Stimulated activated CD8-positive, alpha-beta memory T cell treated with anti-CD3 and anti-CD28 coated beads, Interleukin-12 subunit alpha, Interleukin-12 subunit beta, amount 100 ng/mL, for 1 hour (primary cell): ENCODE measurements around the gene PCLO.
"Not testable (repeated sequence)": the region's sequence is repeated elsewhere in the genome, so short reads cannot be mapped to it uniquely, and the experiment has no call there.

Experiments
- DNase-seq: peaks from one replicate; pipeline ENCODE4 v3.0.0-alpha.2; 2020; ENCODE audit warnings: low read depth

Gene PCLO

DNA sequence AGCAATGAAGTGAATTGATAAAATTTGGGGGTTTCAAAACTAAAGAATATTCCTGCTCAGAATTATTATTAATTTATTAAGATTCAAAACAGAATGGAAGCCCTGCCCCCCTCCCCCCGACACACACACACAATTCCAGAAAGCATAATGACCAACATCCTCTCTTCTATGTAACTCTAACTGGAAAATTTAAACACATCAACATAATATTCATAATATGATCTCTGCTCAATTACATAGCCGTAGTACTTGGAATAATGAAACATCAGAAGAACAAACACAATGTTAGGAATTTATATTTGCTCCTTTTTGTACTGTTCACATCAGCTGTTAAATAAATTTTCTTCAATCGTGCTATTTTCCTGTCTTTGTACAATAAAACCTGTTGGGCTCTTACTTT lies 20.8 kb downstream of the PCLO start:
- DNase-seq, result no peak

DNA sequence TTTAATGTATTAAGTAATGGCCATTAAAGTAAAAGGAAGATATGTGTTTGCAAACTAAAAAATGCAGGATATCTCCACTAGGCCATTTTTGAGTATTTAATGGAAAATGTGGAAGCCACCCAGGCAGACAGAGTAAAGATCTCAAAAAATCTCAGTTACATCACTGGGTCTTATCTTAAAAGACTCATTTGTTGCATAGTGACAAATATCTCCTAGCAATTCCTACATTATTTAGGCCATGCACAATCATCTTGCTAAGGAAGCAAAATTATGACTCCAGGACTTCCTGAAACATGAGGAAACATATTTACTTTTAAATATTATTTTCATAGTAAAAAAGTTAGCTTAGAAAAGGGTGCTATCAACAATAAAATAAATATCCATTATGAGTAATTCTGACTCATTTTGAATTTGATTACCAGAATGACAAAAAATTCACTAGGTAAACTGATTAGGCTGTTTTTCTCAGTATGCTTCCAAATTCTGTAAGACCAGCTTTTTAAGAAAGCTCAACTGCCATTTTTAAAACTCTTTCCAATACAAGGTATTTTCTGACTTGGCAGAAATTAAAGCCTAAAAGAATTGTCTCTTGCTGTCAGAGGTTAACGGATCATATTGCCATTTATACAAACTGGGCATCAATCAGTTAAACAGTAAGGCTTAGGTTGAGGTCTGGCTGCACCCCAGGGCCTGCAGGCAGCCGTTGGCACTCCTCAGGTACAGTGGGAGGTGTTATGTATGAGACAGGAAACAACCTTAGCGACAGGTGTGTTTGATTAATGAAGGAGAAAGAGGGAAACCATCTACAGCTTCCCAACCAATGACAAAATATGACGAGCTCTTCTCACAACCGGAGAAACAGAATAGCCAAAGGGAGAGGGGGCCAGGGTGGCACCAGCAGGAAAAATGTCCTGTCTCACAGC lies 31.8 kb downstream of the PCLO start:
- DNase-seq, result no peak

DNA sequence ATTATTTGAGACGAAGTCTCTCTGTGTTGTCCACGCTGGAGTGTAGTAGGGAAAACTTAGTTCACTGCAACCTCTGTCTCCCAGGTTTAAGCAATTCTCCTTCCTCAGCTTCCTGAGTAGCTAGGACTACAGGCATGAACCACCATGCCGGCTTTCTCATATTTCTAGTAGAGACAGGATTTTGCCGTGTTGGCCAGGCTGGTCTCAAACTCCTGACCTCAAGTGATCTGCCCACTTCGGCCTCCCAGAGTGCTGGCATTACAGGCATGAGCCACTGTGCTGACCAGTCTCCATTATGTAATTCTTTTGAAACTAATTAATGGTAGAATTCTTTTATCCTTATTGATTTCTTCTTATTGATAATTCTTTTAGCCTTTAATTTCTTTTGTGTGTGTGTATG lies 32.5 kb downstream of the PCLO start:
- no peak for DNase-seq

DNA sequence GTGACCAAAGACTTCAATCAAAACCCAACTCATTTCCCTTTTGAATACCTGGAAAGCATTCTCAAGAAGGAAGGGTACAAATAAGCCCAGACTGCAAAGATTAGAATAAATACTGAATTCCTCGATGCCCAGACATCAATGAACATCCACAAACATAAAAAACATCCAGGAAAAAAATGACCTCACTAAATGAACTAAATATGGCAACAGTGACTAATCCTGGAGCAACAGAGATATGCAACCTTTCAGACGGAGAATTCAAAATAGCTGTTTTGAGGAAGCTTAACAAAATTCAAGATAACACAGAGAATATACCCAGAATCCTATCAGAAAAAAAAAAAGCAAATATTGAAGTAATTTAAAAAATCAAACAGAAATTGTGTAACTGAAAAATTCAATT lies 43.2 kb downstream of the PCLO start:
- no peak for DNase-seq

DNA sequence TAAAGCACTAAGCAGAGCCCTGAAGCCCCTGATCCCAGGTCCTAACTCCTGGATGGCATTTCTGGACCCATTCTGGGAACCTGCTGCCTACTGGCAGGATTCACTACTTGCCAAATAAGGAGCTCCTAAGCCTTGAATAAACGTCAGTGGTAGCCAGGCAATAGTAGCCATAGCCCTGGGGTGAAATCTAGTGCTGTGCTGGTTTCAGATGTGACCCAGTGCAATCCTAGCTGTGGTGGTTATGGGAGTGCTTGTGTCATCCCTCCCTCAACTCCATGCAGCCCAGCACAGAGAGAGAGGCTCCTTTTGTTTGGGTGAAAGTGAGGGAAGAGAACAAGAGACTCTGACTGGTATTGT lies 43.7 kb downstream of the PCLO start:
- no peak for DNase-seq

DNA sequence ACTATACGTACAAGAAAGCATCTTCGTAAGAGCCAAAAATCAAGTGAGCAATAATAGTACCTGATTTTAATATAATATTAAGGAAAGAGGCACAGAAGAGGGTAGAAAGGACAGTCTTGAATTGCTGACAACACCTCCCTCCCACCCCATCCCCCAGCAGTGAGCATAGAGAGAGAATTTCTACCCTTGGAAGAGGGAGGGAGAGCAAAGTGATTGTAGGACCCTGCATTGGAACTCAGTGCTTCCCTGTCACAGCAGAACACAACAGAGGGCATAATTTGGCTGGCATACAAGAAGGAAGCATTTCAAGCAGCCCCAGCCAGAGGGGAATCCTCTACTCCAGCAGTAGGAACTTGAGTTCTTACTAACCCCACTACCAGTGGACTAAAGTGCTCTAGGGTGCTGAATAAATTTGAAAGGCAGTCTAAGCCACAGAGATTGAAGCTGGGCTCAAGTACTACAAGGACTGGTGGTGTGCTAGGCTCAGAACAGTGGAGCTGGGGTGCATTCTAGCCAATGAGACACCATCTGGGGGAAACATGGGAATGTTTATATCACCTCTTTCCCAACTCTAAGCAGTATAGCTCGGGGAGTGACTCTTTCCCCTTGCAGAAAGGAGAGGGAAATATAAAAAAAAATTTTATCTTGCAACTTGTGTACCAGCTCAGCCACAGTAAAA lies 44.2 kb downstream of the PCLO start:
- no peak for DNase-seq

DNA sequence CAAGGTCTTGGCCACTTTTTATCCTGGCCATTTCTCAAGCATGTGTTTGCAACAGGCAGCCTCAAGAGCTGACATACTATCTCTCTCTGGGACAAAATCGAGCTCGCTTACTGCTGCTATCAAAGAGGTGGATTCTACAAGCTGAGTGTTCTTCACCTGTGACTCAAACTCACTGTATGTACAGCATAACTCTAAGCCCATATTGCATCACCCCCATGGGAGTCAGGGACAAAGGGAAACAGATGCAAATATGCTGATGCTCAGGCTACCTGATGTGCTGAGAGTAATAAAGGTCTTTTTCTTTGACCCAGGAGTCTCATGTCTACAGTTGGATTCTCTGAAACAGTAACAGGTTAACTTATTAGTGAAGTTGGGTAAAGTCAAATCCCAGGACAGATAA lies 45.2 kb downstream of the PCLO start:
- no peak for DNase-seq

DNA sequence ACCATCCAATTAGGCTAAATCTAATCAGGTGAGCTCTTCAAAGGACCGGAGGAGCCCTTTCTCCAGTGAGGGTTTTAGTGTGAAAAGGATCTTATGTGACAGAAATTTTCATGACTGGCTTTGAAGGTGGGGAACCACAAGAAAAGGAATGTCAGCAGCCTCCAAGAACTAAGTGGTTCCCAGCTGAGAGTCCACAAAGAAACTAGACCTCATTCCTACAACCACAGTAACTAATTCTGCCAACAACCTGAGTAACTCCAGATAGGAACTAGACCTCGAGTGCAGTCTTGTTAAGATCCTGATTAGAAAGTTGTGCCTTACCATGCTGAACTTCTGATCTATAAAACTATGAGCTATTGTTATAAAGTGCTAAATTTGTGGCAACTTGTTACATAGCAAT lies 51.3 kb downstream of the PCLO start:
- DNase-seq, result no peak

DNA sequence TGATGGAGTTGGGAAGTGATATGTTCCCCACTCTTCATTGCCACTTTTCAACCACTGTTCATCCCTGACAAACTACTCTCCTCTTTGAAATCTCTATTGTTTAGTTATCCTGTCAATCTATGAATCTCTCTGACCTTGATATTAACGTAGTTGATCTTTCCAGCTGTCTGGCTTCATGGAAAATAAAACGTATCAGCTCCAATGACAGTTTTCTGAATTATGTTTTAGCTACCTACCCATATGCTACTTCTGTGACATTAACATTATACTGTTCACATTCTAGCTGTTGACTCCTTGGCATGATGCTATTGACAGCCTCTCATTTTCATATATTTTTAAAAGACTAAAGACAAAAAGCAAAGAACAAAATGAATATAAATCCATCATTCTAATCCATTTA lies 53.3 kb downstream of the PCLO start:
- DNase-seq, result no peak

DNA sequence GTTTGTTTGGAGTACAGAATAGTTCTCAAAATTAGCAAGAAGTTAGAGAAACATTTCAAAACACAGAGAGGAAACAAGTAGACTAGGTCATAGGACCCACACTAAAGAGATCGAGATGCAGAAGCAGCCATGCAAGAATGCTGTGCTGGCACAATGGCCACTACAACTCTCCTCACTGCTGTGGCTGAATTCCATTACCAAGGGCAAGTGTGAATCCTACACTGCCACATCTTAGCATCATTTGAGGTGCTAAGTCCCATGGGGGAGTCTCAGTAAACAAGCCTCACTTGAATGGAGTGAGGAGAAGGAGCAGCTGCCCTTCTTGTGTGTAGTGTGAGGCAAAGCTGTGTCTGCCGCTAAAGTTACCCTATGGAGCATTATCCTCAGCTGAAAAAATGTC lies 56.7 kb downstream of the PCLO start:
- DNase-seq, result no peak

DNA sequence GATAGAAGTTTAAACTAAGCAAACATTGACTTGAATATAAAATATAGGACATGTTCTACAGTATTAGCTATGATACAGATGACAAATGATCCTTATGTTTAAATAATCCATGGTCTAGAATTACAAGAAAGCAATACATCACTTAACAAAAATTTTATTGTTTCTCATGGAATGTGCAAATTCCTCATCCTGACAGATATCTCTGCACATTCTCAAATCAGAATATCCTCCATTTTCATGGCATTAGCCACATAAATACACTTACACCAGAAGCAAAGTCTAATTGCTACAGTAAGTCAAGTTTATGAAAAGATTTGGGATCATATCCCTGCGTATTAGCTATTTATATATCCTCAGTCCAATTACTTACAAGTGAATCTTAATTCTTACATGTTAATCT lies 57.6 kb downstream of the PCLO start:
- DNase-seq, result no peak

DNA sequence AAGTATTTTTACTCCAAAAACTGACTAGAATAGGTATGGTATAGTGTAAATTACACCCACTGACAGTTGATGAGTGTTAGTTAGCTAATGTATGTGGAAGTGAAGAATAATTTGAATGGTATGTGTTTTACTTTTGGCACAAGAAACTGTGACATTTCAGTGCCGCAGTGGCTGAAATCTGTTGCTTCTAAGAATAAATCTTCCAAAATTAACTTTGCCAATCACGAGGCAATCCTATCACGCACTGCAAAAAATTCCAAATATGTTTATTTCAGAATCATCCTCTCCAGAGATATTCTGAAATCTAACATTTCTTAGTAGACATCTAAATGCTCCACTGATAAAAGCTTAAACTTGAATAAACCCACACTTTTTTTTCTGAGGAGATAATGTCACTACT lies 61.2 kb downstream of the PCLO start:
- no peak for DNase-seq

DNA sequence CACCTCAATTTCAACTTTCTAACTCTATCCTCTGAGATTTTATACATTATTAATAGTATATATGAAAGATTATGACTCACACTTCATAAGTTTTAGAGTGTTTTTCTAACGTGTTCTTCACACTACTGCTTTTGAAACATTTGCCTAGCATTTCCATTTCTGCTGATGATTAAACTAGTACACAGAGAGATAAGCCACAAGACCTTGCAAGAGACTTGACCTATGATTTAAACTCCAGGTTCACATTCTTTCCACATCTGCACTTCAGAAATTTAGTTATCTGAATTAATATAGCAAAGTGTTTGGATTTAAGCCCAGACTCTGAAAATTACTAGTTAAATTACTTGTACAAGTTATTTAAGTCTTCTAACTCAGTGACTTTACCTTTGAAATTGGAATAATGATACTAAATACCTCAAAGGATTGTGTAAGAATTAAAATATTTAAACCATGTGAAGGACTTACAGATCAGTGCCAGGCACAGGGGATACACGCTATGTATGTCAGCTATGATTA lies 66.6 kb downstream of the PCLO start:
- DNase-seq, result no peak

DNA sequence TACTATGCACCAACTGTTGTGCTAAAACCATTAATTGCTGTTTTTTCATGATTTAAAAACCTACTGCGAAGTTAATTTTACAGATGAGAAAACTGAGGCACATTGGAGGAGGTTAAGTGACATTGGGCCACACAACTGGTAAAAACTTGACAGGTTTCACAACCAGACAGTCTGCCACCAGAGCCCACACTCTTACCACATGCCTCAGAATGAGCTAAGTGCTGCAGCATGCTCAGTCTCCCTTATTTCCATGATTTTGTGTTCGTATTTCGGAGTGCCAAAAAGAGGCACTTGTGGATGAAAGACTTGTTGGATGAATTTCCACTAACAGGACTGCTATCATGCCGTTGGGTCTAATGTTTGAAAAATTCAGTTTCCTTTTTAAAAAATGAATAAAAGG lies 77.4 kb downstream of the PCLO start:
- DNase-seq, result no peak

DNA sequence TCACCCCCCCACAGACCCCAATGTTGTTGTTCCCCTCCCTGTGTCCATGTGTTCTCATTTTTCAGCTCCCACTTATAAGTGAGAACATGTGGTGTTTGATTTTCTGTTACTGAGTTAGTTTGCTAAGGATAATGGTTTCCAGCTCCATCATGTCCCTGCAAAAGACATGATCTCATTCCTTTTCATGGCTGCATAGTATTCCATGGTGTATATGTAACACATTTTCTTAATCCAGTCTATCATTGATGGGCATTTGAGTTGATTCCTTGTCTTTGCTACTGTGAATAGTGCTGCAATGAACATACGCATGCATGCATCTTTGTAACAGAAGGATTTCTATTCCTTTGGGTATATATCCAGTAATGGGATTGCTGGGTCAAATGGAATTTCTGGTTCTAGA lies 82.8 kb downstream of the PCLO start:
- not testable (repeated sequence) for DNase-seq

DNA sequence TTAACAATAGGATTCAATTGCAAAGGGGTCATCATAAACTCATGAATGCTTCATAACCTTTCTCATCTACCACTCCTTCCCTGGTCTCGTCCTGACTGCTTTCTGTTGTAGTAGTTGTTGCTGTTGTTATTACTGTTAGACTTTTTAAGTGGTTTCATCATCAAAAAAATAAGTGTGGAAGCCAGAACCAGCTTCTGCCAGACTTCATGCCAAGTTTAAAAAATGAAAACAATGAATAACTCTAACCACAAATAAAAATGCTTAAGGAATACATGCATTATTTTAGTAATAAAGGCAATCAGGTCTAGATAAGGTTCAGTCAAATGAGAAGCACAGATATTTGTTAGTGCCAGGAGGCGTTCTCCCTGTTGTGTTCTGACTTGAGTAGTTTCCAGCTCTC lies 85.4 kb downstream of the PCLO start:
- DNase-seq, result no peak

DNA sequence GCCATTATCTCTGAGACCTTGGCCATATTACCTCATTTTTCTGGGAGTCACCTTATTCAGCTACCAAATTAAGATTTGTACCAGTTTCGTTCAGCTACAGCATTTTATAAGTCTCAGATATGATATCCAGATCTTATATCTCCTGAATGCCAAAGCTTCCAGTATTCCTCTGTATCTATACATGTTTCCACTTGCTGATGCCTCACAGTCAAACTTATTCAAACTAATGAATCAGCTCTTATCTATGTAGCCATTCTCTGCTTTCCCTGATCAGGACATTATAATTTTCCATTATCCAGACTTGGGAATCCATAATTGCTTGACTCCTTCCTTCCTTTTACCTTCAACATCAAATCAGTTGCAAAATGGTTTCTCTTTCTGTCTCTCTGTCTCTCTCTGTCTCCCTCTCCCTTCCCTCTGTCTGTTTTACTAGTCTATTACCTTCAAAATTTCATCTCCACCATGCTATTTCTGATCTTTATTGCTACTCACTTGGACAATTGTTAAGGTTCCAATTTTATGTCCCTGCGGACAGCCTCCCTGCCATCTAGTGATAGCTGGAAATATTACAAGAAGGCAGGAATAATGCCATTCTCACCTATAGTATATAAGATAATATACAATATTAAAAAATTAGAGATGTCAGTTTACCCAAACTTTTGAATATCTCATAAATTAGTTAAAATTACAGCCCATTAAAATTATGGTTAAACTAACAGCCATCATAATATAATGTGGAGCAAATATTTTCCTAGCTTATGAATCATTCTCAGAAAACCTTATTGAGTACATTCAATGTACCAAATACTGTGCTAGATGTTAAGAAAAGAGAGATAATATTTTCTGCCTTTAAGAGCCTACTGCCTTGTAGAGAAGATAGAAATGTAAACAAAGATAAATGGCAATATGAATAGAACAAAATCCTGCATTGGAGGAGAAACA lies 89.8 kb downstream of the PCLO start:
- no peak for DNase-seq

DNA sequence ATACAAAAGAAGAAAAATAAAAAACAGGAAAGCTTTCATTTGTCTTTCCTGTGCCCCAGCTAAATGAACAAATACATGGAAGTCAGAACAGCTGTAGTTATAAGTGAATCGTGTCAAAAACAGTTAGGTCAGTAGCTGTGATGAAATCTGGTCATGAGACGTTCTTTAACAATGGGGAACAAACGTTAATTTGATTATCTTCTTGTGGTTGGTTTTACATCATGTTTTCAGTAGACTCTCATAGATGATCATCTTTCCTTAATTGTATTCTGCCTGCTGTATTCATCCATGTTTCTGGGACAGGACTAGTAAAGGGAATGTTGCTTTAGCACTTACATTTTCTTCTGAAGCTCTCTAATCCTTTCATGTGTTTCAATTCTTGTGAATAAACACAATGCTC lies 97.0 kb downstream of the PCLO start:
- DNase-seq, result no peak

DNA sequence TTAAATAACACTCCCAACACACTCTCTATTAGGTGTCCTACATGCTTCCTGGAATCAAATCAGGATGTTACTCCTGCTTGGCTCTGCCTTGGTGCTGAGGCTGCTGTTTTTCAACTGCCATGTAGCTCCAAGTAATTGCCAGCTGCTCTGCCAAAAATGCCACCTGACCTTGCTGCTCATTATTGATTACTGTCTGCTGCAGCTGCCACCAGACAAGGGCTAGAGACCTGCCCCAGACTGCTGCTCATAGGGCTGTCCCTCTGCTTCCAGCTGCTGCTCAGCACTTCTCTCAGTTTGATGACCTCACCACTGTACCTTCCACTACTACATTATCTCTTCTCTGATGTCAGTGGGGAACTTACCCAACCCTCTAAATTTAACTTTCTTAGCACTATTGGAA lies 102.5 kb downstream of the PCLO start:
- DNase-seq, result no peak

DNA sequence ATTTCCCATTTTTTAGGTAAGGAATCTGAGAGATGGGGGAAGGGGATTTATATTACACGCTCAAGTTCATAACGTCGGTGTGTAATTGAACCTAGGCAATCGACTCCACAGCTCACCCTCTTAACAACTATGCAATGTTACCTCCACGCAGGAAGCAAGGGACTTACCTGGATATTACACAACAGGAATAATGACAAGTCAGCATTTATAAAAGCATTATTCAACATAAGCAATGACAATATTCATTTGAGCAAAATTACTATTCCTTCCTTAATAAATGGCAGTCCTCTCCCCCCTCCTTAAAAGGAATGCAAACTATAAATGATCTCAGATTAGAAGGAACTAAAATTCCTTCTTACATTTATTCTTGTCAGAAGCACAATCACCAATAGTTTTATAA lies 104.0 kb downstream of the PCLO start:
- no peak for DNase-seq

DNA sequence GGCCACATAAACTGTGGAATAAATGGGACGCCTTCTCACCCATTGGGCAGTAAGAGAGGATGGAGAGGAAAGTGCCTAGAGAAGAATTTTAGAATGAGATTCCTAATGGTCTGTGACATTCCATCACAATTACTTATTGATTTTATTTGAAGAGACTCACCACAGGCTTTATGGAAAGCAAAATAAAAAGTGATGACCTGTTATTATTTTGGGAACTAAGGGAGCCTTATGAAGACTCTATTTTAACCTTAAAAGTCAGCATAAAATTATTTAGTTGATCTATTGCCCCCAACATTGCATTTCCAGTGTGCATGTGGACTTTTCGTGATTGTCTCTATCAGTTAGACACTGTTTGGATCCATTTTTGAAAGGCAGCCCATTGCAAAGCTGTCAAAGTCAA lies 107.5 kb downstream of the PCLO start:
- no peak for DNase-seq

DNA sequence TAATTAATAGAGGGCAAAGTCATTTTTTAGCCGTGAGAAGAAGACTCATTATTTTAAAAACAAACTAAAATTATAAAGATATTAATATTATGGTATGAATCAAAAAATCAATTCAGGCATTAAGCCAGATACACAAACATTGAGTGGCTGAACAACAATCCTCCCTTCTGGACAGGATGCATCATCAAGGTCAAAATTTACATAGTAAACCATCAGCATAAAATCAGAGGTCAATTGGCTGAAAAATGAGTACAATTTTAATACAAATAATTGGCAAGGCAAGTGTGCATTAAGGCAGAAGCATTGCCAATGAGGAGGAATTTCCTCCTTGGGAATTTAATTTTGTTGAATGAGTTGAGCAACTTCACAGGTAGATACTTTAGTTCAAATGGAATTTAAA lies 108.2 kb downstream of the PCLO start:
- no peak for DNase-seq
